ENCODE data around the gene BOD1L2.

DNA sequence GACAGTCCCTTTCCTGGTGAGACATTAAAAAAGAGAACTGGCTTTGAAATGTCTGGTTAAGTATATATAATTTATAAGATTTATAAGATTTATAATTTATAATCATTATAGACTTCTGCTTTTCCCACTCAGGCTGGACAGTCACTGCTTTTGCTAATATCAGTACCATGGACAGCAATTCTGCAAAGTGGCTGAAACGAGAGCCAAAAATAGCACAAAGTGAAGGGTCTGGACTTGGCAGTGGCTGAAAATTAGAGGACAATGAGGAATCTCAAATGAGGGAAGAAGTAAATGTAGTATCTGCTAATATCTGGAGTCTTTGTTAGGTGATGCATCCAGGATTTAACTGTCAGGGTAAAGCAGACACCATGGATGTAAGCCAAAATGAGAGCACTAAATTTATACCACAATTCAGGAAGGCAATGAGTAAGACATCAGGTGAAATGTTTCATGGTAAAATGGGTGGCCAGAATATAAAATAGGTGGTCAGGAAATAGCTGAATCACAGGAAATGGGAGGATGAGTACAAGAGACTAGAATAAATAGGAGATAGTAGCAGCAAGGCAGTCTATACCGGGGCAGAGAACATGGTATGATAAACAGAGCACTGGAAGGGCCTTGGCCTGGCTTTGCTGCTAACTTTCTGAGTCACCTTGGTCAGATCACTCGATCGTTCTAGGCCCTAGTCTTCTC is 39.6 kb upstream of the BOD1L2 start:
- TF ChIP-seq, protein P1, sequence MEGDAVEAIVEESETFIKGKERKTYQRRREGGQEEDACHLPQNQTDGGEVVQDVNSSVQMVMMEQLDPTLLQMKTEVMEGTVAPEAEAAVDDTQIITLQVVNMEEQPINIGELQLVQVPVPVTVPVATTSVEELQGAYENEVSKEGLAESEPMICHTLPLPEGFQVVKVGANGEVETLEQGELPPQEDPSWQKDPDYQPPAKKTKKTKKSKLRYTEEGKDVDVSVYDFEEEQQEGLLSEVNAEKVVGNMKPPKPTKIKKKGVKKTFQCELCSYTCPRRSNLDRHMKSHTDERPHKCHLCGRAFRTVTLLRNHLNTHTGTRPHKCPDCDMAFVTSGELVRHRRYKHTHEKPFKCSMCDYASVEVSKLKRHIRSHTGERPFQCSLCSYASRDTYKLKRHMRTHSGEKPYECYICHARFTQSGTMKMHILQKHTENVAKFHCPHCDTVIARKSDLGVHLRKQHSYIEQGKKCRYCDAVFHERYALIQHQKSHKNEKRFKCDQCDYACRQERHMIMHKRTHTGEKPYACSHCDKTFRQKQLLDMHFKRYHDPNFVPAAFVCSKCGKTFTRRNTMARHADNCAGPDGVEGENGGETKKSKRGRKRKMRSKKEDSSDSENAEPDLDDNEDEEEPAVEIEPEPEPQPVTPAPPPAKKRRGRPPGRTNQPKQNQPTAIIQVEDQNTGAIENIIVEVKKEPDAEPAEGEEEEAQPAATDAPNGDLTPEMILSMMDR (IDR thresholded peaks at IDR 0.05): no peak
- TF ChIP-seq POLR2A (IDR thresholded peaks at IDR 0.05): no peak

Data from lower leg skin (tissue), 3 donors.